Germinal center (tissue), 1 donor: ENCODE results near the gene PHYKPL.
A peak's percentile ranks its signal among the peaks of the same experiment; 100 is the strongest.

Experiments
- DNase-seq: peaks from one replicate; pipeline ENCODE4 v3.0.0; 2012; ENCODE audit warnings: mixed read lengths, low spot score

The PHYKPL gene

DNA sequence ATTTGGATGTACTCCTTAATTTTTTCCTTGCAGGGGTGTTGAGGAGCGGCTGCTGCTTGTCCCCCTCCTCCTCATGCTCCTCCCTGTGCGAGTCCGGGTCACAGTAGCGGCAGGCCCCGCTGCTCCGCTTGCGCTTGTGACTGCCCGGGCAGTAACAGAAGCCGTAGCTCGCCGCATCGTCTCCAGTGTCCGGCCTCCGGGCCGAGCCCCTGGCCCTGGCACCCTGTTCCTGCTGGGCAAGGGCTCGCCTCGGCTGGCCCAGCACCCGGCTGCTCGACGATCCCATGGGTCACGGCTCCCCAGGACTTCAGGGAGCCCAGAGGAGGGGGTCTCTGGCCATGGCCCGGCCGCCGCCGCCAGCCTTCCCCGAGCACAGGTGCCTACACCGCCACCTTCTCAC is 45.6 kb downstream of the PHYKPL start, which contains the start of gene GMCL2:
TSS of gene GMCL2 (minus strand) at position 358 of the 400 bp plus-strand sequence. CDS start at position 286, 72 bp downstream.
- DNase-seq = no peak

DNA sequence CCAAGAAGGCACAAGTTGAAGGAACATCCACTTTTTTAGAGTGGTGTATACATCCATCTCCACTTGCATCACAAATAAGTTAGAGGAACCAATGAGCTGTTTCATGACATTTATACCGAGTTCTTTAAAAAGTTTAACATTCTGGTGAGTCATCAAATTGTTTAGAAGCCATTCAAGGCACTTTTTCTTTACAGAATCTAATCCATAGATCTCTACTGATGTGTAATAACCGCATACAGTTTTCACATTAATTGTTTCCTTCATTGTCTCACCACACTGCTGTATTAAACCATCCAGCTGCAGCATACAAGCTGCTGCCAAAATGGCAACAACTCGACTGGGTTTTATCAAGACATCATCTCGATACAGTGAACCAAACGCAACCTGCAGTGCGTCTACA is 46.2 kb downstream of the PHYKPL start:
- DNase-seq = no peak

DNA sequence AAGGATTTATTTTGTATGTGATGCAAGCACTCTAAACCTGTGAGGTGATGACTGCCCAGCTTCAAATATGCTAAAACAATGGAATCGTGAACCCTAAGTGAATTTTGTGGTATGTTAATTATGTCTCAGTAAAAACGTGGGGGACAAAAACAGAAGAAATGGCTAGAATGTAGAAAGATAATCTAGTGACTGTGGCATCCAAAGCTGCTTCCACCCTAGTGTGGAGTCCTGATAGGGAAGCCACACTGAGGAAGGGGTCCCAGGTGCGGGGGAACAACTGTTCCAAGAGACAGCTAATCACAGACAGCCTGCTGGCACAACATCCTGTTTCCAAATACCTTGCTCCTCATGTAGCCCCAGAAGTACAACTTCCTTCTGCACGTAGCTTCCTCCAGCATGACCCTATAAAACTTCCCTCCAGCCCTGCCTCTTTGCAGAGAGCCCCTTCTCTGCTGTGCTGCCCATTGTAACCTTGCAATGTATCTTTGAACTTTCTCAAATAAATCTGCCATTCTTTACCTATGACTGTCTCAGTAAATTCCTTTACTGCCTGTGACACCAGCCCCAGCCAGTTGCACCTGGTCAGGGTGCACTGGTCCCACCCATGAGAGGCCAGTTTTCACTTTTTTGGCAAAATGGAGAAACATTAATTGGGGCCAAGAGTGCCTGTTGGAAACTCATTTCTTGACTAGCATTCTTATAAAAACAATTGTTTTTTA is 50.3 kb downstream of the PHYKPL start:
- DNase-seq = no peak

DNA sequence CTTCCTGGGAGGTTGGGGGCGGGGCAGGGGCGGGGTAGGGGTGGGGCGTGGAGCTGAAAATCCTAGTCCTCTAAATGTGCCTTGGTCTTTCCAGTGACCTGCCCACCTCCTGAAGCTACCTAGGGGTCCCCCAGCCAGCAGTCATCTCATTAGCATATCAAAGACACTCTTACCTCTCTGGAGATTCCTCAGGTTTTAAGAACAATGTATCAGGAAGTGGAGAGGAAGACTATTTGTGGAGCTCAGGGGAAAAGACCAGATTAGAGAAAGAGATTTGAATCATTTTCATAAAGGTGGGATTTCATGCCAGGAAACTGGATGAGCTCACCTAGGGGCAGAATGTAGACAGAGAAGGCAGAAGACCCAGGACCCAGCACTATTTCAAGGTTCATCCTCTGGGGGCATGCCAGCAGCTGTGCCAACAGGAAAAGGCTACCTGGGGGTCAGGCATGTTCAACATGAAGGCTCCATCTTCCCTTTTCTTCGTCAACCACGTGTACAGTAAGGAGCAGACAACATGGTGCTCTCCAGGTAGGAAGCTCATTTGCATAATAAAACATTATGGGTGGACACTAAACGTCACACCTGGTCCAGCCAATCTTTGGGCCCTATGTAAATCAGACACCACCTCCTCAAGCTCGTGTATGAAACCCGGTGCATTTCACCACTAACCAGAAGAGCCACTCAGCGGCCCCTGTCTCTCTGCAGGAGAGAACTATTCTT is 52.3 kb downstream of the PHYKPL start:
- no peak for DNase-seq

DNA sequence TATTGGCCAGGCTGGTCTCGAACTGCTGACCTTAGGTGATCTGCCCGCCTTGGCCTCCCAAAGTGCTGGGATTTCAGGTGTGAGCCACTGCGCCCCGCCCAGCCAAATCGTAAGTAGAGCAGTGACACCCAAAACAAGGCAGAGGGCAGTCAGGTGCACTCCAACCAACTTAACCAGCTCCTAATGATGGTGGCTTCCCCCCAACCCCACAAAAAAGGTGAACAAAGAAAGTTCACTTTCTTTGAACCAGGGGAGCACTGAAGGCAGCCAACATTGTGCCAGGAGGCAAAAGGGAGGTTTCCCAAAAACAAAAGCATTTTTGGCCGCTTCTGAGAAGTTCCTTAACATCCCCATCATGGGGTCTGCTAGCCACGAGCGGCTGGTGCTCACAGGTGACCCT is 55.0 kb downstream of the PHYKPL start:
- DNase-seq = no peak

DNA sequence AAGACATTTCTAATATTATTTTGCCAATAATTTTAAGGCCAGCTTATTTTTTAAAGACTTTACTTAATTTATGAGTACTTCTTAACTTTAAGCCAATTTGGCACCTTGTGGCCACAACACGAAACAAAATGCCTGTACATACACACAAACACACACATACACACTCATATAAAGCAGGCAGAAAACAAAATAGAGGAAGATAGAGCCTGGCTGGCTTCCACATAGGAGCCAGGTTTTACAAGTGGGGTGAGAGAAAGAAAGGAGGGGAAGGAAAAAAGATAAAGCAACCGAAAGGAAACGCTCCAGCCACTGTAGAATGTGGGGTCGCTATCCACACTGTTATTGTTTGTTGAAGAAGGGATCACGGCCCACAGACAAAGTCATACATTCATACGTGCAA is 55.8 kb downstream of the PHYKPL start:
- DNase-seq = no peak

DNA sequence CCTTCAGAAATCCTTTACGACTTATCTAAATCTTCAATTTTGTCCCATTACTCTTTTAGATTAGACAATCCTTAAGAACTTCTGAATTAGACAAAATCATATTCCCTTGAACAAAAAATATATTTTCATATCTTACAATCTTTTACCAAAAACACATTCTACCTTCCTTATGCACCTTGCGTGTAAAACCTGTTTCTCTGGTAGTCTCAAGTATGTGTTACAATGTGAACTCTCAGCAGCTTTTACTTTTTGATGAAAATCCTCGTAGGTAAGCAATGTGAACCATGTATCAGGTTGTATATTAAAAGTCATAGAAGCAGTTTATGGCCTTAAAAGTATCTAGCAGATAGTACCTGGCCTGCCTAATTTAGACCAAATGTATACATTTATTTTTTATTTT is 58.1 kb downstream of the PHYKPL start:
- DNase-seq = no peak

DNA sequence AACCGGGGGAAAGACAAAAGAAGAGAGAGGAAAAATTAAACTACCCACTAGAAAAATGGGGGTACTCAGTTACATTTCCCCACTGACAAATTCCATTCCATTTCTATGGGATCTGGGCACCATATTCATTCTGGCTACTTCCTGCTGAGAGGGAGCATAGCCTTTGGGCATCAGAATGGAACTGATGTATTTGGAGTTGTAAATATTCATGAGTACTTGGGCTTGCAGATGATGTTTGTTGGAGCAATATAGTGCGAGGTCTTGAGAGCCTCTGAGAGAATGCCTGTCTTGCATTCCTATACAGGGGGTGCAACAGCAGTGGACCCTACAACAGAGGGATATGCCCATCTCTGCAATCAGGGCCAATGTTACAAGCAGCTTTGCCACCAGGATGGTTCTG is 62.1 kb downstream of the PHYKPL start:
- DNase-seq = no peak

DNA sequence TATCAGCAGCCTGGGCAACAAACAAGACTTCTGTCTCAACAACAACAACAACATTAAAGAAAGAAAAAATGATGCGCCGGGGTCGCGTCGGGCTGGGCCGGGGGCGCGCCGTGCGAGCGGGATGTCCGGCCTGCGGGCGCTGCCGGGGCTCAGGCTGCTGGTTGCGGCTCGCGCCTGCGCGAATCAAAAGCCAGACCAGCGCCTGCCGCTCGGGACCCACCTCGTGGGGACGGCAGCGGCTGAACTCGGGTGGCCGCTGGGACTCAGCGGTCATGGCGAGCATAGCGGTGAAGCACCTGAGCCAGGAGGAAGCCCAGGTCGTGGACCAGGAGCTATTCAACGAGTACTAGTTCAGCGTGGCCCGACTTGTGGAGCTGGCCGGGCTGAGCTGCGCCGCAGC is 67.0 kb downstream of the PHYKPL start:
- no peak for DNase-seq

DNA sequence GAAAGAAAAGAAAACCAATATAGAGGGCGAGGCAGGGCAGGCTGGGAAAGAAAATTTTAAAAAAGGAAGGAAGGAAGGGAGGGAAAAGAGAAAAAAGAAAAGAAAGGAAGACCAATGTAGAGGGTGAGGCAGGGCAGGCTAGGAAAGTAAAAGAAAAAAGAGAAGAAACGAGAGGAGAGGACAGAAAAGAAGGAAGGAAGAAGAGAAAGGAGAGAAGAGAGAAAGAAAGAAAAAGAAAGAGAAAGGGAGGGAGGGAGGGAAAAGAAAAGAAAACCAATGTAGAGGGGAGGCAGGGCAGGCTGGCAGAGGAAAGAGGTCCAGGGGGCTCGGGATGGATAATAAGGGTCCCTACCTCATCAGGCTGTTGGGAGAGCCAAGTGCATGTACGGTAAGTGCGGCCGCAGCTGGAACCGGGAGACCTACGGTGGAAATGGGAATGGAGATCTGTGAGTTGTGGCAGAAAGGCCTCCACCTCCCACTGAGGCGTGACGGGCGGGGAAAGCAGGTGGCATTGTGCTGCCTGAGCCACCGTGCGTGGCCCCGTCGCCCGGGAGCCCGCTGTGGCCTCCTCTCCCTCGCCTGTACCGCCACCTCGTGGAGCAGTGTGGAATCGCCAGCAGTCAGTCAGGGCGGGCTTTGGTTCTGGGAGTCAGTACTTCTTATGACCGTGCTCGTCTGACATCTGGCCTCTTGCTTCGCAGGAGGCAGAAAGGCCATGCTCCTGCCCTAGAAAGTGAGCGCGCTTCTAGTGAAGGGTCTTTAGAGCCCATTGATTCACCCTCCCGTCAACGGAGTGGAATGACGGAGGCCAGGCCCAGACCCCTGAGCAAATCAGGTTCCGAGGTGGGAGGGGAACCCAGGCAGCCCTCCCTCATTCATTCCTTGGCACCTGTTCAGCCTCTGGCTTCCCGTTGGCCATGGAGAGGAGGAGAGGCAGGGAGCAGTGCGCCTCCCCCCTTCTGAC is 68.5 kb downstream of the PHYKPL start:
- peak; percentile 93 for DNase-seq

DNA sequence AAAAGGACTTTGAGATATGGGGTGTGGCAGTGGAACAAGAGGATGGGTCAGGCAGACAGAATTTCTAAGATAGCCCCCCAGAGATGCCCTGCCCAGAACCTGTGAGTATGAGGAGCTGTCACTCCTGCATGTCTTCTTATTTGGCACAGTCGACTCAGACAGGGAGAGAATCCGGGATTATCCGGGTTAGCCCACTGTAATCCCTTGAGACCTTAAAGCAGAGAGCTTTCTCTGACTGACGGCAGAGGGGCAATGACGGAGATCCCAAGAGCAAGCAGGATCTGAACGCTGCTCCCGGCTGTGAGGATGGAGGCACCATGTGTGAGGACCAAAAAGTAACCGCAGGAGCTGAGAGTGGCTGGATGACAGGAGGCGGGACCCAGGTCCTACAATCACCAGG is 70.1 kb downstream of the PHYKPL start:
- DNase-seq = no peak

DNA sequence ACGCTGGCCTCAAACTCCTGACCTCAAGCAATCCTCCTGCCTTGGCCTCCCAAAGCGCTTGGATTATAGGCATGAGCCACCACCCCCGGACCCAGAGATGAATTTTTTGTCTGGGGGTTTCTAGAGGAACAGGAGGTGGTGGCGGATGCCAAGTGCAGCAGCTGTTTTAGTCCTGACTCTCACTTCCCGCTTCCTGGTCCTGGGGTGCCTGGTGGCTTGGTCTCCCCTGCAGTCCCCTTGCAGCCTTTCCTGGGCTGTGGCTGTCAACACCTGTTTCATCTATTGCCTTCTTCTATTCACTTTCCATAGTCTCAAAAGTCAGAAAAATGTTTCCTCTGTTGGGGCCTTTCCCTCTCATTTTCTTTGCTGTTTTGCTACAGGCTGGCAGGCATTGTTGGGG is 72.4 kb downstream of the PHYKPL start:
- no peak for DNase-seq
